GM12878 (cell line): ENCODE measurements around the gene SACM1L.
"Not testable (repeated sequence)": the region's sequence is repeated elsewhere in the genome, so short reads cannot be mapped to it uniquely, and the experiment has no call there.

Experiments
- MAX ChIP-seq: IDR thresholded peaks from 2 replicates; pipeline ENCODE4 v1.6.1; 2012; ENCODE audit warnings: low read depth, low read length, improper control_type of control experiment
- PBX3 ChIP-seq: IDR thresholded peaks from 2 replicates; pipeline ENCODE4 v1.6.1; 2011; ENCODE audit warnings: mild to moderate bottlenecking, low read depth, low read length, moderate library complexity; ENCODE audit not compliant: insufficient replicate concordance
- POLR2A ChIP-seq: IDR thresholded peaks from 2 replicates; pipeline ENCODE4 v1.6.1; 2011; ENCODE audit warnings: low read depth, mild to moderate bottlenecking, low read length
- SMC3 ChIP-seq: IDR thresholded peaks from 2 replicates; pipeline ENCODE4 v1.6.1; 2011; ENCODE audit warnings: low read length, improper control_type of control experiment, borderline replicate concordance

- not testable (repeated sequence) for TF ChIP-seq MAX, PBX3, SMC3, POLR2A
These were observed 6.0 kb downstream of the SACM1L start for GRCh38 chr3:45695166-45695565.
